Adrenal gland (tissue), 5 donors: ENCODE data around the gene UVRAG.

Source experiments
- POLR2A ChIP-seq, 2 donors: fragments of 450-650 bp; IDR thresholded peaks; one replicate each; pipeline ENCODE4 v1.6.1; 2017; ENCODE audit warnings: antibody characterized with exemption in 2 of 2, mild to moderate bottlenecking in 2 of 2, moderate library complexity in 1 of 2
- TF ChIP-seq, protein P1 (sequence below), 6 experiments: fragments of 450-650 bp in 4 of 6; fragments of 200-600 bp in 2 of 6; sonication (generic) in 1 of 6; IDR thresholded peaks; 1 replicate in 5 of 6; 2 replicates in 1 of 6; pipeline versions ENCODE4 v1.5.1 to v1.8.0; 2016 to 2021; ENCODE audit warnings: antibody characterized with exemption in 6 of 6, mild to moderate bottlenecking in 2 of 6, moderate library complexity in 1 of 6
- donor health status: DM: no; HTN: no; CAD: no.

DNA sequence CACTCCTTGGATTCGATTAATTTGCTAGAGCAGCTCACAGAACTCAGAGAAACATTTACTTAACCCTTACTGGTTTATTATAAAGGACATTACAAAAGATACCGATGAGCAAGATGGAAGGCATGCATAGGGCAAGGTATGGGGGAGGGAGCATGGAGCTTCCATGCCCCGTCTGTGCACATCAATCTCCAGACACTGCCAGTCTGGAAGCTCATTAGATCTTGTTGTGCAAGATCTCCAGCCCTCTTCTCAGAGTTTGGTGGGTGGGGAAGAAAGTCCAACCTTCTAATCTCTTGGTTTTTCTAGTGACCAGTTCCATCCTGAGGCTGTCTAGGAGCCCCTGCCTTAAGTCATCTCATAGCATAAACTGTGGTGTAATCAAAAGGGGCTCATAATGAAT, 190.7 kb downstream of the UVRAG start:
- TF ChIP-seq, protein P1, sequence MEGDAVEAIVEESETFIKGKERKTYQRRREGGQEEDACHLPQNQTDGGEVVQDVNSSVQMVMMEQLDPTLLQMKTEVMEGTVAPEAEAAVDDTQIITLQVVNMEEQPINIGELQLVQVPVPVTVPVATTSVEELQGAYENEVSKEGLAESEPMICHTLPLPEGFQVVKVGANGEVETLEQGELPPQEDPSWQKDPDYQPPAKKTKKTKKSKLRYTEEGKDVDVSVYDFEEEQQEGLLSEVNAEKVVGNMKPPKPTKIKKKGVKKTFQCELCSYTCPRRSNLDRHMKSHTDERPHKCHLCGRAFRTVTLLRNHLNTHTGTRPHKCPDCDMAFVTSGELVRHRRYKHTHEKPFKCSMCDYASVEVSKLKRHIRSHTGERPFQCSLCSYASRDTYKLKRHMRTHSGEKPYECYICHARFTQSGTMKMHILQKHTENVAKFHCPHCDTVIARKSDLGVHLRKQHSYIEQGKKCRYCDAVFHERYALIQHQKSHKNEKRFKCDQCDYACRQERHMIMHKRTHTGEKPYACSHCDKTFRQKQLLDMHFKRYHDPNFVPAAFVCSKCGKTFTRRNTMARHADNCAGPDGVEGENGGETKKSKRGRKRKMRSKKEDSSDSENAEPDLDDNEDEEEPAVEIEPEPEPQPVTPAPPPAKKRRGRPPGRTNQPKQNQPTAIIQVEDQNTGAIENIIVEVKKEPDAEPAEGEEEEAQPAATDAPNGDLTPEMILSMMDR (IDR thresholded peaks at IDR 0.05) = no peak
- TF ChIP-seq POLR2A (IDR thresholded peaks at IDR 0.05) = no peak
